Activated CD8-positive, alpha-beta memory T cell treated with anti-CD3 and anti-CD28 coated beads for 48 hours (primary cell): ENCODE data around the gene RAG2.

Experiments
- DNase-seq, 3 experiments: peaks; one replicate each; pipeline ENCODE4 v3.0.0-alpha.2; 2020; ENCODE audit warnings: low read depth in 2 of 3, low spot score in 2 of 3

Gene RAG2

DNA sequence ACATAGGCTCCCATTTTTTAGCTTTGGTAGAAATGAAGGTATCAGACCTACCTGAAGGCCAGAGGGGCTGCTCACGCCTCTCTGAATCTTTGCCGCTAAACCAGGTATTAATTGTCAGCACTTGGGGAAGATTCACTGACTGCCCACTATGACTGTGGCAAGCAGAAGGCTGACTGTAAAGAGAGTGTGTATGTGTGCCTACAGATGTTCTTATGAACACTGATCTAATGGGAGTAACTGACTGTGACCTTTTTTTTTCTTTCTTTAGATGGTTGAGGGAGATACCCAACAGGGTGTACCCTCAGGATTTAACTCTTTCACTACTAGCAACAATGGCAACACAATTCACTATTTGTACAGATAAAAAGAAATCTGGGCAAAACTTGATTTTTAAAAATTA is at the start of gene RAG2:
TSS of gene RAG2 (minus strand) at position 186 of the 400 bp plus-strand sequence. CDS start 4,068 bp downstream, outside the sequence.
- no peak for DNase-seq

DNA sequence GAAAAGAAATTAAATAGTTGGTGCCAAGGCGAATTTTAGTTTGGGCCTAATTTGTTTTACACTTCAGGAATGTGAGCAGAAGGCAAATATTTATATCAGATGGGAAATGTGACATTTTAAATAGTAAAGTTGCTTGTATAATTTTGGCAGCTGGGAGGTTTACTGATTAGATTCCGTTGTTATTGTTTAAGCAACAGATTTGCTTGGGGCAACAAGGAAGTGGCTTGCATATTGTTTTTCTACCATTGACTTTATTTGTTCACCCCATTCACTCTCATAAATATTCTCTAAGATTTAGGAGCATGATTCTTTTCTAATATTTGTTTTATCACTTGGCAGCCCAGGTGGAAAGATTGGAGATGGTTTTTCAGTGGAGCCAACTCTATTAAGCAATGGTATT is 40.5 kb upstream of the RAG2 start:
- no peak for DNase-seq

GRCh38 chr11:36635066-36635862 is 37.2 kb upstream of the RAG2 start:
- DNase-seq = no peak

GRCh38 chr11:36631774-36632173 is 33.7 kb upstream of the RAG2 start:
- DNase-seq = no peak

- DNase-seq = no peak
These were observed 30.8 kb upstream of the RAG2 start for GRCh38 chr11:36628765-36629244.

- DNase-seq = no peak
These were observed 30.1 kb upstream of the RAG2 start for GRCh38 chr11:36628141-36628540.

- DNase-seq = no peak
These were observed 29.4 kb upstream of the RAG2 start for GRCh38 chr11:36627471-36627870.

GRCh38 chr11:36627006-36627405 is 29.0 kb upstream of the RAG2 start:
- DNase-seq = no peak

- DNase-seq = no peak
These were observed 25.5 kb upstream of the RAG2 start for GRCh38 chr11:36623494-36623893.

DNA sequence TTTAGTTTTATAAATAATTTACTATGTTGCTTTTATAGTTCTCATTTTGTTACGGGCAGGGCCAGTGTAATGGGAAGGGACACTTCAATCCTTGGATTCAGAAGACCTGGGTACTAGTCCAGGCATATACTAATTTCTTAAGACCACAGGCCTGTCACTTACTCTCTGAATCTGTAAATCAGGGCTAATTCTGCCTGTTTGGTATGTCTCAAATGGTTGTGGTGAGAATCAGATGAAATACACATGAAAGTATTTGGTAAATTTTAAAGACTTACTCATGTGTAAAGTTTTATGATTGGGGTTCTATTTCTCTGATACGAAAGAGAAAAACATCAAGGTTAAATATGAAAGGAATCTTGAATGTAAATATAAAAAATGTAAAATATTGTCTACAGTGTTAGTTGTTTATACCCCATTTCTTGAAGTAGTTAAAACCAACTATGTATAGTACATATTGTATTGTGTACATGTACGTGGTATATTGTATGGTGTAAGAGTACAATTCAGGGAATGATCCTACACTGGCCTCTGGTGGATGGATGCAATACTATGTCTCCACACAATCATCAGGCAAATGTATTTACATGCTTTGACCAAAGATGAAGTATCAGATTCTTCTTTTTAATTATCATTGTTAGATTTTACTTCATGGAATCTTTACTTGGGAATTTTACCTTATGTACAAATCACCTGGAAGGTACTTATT is 24.5 kb upstream of the RAG2 start:
- DNase-seq = no peak

DNA sequence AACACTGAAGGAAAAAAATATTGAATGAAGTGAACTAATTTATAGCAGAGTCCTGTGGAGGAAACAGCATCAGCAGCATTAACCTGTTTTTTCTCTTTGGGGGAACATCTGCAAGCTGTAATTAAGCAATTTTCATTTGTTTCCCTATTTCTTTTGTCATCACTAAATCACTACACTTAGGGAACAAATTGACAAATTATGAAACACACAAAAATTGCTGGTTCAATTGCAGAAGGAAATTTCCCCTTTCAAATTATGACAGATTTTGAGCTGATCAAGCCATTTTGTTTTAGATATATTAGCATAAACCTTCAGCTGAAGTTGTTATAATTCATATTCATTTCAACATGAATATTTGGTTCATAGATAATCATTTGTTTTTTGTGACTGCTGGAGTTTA is 22.2 kb upstream of the RAG2 start:
- no peak for DNase-seq

DNA sequence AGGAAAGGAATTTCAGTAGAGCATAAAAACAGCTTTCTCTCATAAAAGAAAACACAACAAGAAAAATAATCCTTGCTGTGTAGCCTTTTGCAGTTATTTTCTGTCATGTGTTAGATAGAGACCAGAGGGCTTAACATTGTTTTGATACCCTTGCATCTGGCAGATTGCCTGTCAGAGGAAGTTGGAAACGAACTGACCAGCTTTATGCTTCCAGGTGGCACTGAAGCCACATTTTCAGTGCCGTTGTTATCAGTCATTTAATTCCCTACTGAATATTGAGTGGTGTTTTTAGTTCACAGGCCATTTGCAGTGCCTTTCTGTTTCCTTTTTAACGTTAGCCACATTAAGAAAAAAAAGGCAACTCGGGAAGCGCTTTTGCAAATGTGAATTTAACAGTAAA is 21.5 kb upstream of the RAG2 start:
- no peak for DNase-seq

GRCh38 chr11:36618363-36619047 is 20.5 kb upstream of the RAG2 start:
- no peak for DNase-seq

GRCh38 chr11:36617543-36618362 is 19.7 kb upstream of the RAG2 start:
- no peak for DNase-seq

DNA sequence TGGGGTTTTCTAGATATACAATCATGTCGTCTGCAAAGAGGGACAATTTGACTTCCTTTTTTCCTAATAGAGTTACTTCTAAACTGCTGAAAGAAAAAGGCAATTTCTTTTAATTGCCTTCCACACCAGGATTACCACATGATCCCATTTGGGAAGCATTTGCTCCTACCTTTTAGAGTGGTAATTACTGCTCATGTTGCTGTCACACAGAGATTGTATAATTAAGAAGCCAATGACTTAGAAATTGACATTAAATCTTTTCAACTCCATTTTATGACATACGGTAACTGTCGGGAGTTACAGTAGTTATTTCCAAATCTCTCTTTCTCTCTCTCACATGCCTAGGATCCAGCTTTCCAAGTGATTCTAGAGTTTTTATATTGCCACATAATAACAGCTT is 17.8 kb upstream of the RAG2 start:
- no peak for DNase-seq

DNA sequence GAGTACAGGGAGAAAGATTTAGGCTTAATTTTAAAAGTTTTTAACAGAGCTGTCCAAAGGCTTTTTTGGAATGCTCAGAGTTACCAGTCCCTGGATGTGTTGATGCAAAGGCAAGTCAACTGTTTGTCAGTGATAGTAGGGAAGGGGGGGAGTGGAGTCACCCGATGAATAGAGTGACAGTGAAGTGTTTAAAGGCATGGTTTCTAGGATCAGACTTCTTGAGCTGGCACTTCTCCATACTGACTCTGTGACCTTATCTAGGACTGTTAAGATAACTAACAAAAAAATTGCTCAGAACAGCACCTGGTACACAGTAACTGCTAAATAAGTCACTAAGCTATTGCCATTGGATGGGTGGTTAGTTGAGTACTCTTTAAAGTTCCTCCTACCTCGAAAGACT is 11.3 kb upstream of the RAG2 start:
- DNase-seq = no peak

DNA sequence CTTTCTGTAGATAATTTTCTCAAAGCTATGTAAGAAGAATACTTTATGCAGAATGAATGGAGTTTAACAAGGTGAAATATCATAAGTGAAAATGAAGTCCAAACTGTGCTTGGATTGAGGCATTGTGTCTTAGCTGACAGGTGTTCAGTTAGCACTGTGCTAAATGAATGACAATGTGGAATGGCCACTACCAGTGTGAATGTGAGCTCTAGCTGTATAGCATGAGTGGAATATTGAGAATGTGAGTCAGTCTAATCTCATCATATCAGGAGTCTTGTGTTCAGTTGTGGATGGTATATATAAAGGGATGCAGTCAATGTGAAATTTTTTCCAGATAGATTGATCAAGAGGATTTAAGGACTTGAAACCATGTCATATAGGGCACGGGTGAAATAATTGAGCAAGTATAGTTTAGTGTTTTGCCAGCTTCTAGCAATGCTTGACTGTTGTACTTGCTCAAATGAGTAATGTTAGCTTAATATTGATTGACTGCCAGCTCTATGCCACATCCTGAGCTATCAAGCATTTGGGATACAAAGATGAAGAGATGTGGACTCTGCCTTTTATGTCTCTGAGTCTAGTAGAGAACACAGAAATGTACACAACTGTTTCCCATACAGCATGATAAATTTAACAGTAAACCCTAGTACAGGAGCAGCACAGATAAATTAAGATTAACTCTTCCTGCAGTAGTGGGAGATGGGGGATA is 10.6 kb upstream of the RAG2 start:
- no peak for DNase-seq

- no peak for DNase-seq
These were observed 7.5 kb upstream of the RAG2 start for GRCh38 chr11:36605221-36606216.

- DNase-seq = no peak
These were observed 4.1 kb upstream of the RAG2 start for GRCh38 chr11:36602135-36602534.
